ENCODE data around the gene PHC3.
"Not testable (repeated sequence)": the region's sequence is repeated elsewhere in the genome, so short reads cannot be mapped to it uniquely, and the experiment has no call there.

PHC3 gene

DNA sequence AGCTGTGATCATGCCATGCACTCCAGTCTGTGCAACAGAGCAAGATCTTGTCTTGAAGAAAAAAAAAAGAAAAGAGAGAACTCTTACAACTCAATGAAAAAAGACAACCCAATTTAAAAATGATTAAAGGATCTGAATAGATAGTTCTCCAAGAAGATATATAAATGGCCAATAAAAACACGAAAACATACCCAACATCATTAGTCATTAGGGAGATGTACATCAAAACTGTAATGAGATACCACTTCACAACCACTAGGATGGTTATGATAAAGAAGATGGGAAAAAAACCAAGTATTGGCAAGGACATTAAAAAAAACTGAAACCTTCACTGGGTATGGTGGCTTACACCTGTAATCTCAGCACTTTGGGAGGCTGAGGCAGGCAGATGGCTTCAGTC, 38.3 kb upstream of the PHC3 start:
- DNase-seq: no peak
- H2BK12ac ChIP-seq (ENCODE audit: low read length in 2 of 2): no peak overlapping the region
- H3K79me1 ChIP-seq (replicated peaks; ENCODE audit: low read length, poor library complexity, severe bottlenecking): no peaks in the 10 kb centered on the region
- H3K9ac ChIP-seq (ENCODE audit: low read length): no peak overlapping the region
- H3K4me1 ChIP-seq (ENCODE audit: control insufficient read depth, insufficient read depth, low read depth, low read length): peaks cover 3% of the 10 kb centered on the region
- H3K18ac ChIP-seq (ENCODE audit: low read depth in 1 of 2, low read length in 2 of 2): no peak overlapping the region
- H2BK120ac ChIP-seq (ENCODE audit: low read depth, low read length): no peak overlapping the region
- H2BK5ac ChIP-seq (ENCODE audit: low read depth, low read length, poor library complexity, severe bottlenecking): no peak overlapping the region
- no peak overlapping the region for H2AFZ ChIP-seq (ENCODE audit: low read depth, low read length)
- no peak overlapping the region for H4K8ac ChIP-seq (ENCODE audit: low read length)
- no peaks in the 10 kb centered on the region for H3K9me3 ChIP-seq (ENCODE audit: control insufficient read depth, low read length)
- no peak overlapping the region for H3K4me2 ChIP-seq (ENCODE audit: low read length, poor library complexity, severe bottlenecking)
- no CpG with 5 or more reads among the region's 1 CpG for WGBS
- H2BK15ac ChIP-seq (ENCODE audit: low read depth, poor library complexity, severe bottlenecking): no peak overlapping the region
- H3K36me3 ChIP-seq (ENCODE audit: control insufficient read depth in 1 of 2, insufficient read depth in 2 of 2, low read depth in 1 of 2, low read length in 2 of 2): no peaks in the 10 kb centered on the region
- no peak overlapping the region for H3K27ac ChIP-seq (ENCODE audit: low read length, poor library complexity, severe bottlenecking)
- no peaks in the 10 kb centered on the region for H3K27me3 ChIP-seq (ENCODE audit: control insufficient read depth in 1 of 2, insufficient read depth in 1 of 2, low read length in 2 of 2)
- H3K4me3 ChIP-seq (ENCODE audit: insufficient read depth in 1 of 2, low read depth in 1 of 2, low read length in 2 of 2): no peak overlapping the region
- H3K23ac ChIP-seq (ENCODE audit: low read length in 2 of 2): no peak overlapping the region
- no peak overlapping the region for H3K4ac ChIP-seq (ENCODE audit: low read depth in 1 of 2, low read length in 2 of 2)
- no peak overlapping the region for H3K14ac ChIP-seq (ENCODE audit: low read length in 2 of 2)
- no peak overlapping the region for H4K91ac ChIP-seq (ENCODE audit: low read length)
- H2AK5ac ChIP-seq (ENCODE audit: low read length, severe bottlenecking): no peak overlapping the region

DNA sequence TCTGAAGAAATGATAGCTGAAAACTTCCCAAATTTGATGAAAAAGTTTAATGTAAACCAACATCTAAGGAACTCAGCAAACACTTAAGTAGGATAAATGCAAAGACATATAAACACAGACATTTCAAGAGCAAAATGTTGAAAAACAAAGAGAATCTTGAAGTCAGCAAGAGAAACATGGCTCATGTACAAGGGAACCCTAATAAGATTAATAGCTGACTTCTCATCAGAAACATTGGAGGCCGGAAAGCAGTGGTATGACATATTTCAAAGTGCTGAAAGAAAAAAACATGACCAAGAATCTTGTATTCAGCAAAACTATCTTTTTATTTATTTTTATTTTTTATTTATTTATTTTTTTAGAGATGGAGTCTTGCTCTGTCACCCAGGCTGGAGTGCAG, 30.1 kb upstream of the PHC3 start:
- Histone ChIP-seq H3K18ac (ENCODE audit: low read depth in 1 of 2, low read length in 2 of 2) (no peak overlapping the region), H4K8ac (ENCODE audit: low read length) (no peak overlapping the region), H3K4ac (ENCODE audit: low read depth in 1 of 2, low read length in 2 of 2) (no peak overlapping the region), H2BK15ac (ENCODE audit: low read depth, poor library complexity, severe bottlenecking) (no peak overlapping the region), H2BK12ac (ENCODE audit: low read length in 2 of 2) (no peak overlapping the region), H2AFZ (ENCODE audit: low read depth, low read length) (no peak overlapping the region), H3K27ac (ENCODE audit: low read length, poor library complexity, severe bottlenecking) (no peak overlapping the region), H3K4me3 (ENCODE audit: insufficient read depth in 1 of 2, low read depth in 1 of 2, low read length in 2 of 2) (no peak overlapping the region), H3K14ac (ENCODE audit: low read length in 2 of 2) (no peak overlapping the region), H3K4me1 (ENCODE audit: control insufficient read depth, insufficient read depth, low read depth, low read length) (no peaks in the 10 kb centered on the region), H2AK5ac (ENCODE audit: low read length, severe bottlenecking) (no peak overlapping the region), H3K27me3 (ENCODE audit: control insufficient read depth in 1 of 2, insufficient read depth in 1 of 2, low read length in 2 of 2) (no peaks in the 10 kb centered on the region), H2BK5ac (ENCODE audit: low read depth, low read length, poor library complexity, severe bottlenecking) (no peak overlapping the region), H3K23ac (ENCODE audit: low read length in 2 of 2) (no peak overlapping the region), H3K4me2 (ENCODE audit: low read length, poor library complexity, severe bottlenecking) (no peak overlapping the region), H4K91ac (ENCODE audit: low read length) (no peak overlapping the region), H3K9ac (ENCODE audit: low read length) (no peak overlapping the region), H3K79me1 (replicated peaks; ENCODE audit: low read length, poor library complexity, severe bottlenecking) (no peaks in the 10 kb centered on the region), H3K9me3 (ENCODE audit: control insufficient read depth, low read length) (peaks cover 3% of the 10 kb centered on the region), H2BK120ac (ENCODE audit: low read depth, low read length) (no peak overlapping the region), H3K36me3 (ENCODE audit: control insufficient read depth in 1 of 2, insufficient read depth in 2 of 2, low read depth in 1 of 2, low read length in 2 of 2) (no peaks in the 10 kb centered on the region)
- no CpG with 5 or more reads among the region's 1 CpG for WGBS
- no peak for DNase-seq

- Histone ChIP-seq H2AK5ac (ENCODE audit: low read length, severe bottlenecking) (no peak overlapping the region), H3K18ac (ENCODE audit: low read depth in 1 of 2, low read length in 2 of 2) (no peak overlapping the region), H2BK120ac (ENCODE audit: low read depth, low read length) (no peak overlapping the region), H2BK5ac (ENCODE audit: low read depth, low read length, poor library complexity, severe bottlenecking) (no peak overlapping the region), H3K23ac (ENCODE audit: low read length in 2 of 2) (no peak overlapping the region), H3K14ac (ENCODE audit: low read length in 2 of 2) (no peak overlapping the region), H3K4ac (ENCODE audit: low read depth in 1 of 2, low read length in 2 of 2) (no peak overlapping the region), H2BK15ac (ENCODE audit: low read depth, poor library complexity, severe bottlenecking) (no peak overlapping the region), H3K9ac (ENCODE audit: low read length) (no peak overlapping the region), H3K4me2 (ENCODE audit: low read length, poor library complexity, severe bottlenecking) (no peak overlapping the region), H3K79me1 (replicated peaks; ENCODE audit: low read length, poor library complexity, severe bottlenecking) (no peaks in the 10 kb centered on the region), H3K4me3 (ENCODE audit: insufficient read depth in 1 of 2, low read depth in 1 of 2, low read length in 2 of 2) (no peak overlapping the region), H3K27ac (ENCODE audit: low read length, poor library complexity, severe bottlenecking) (no peak overlapping the region), H3K4me1 (ENCODE audit: control insufficient read depth, insufficient read depth, low read depth, low read length) (no peaks in the 10 kb centered on the region), H3K36me3 (ENCODE audit: control insufficient read depth in 1 of 2, insufficient read depth in 2 of 2, low read depth in 1 of 2, low read length in 2 of 2) (no peaks in the 10 kb centered on the region), H3K9me3 (ENCODE audit: control insufficient read depth, low read length) (peaks cover 3% of the 10 kb centered on the region), H2AFZ (ENCODE audit: low read depth, low read length) (no peak overlapping the region), H3K27me3 (ENCODE audit: control insufficient read depth in 1 of 2, insufficient read depth in 1 of 2, low read length in 2 of 2) (no peaks in the 10 kb centered on the region), H4K91ac (ENCODE audit: low read length) (no peak overlapping the region), H4K8ac (ENCODE audit: low read length) (no peak overlapping the region), H2BK12ac (ENCODE audit: low read length in 2 of 2) (no peak overlapping the region)
- DNase-seq: no peak
- WGBS: 80% methylated on average over 6 of the region's 6 CpGs
Observed at GRCh38 chr3:170207717-170208116, 26.2 kb upstream of the PHC3 start.

DNA sequence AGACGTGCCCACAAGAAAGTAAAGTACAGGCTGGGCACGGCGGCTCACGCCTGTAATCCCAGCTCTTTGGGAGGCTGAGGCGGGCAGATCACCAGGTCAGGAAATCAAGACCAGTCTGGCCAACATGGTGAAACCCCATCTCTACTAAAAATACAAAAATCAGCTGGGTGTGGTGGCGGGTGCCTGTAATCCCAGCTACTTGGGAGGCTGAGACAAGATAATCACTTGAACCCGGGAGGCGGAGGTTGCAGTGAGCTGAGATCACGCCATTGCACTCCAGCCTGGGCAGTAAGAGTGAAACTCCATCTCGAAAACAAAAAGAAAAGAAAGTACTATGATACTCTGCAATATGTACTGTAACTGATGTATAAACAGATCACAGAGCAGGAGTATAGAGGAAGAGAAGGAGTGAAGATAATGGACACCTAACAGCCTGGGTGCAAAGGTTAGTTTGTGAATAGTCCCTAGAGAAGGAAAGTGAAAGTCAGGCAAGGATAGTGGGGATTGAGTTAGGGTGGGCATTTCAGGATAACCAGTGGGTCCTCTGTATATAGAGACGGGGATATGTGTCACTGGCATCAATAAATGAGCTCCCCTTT, 24.7 kb upstream of the PHC3 start:
- H2AK5ac ChIP-seq (ENCODE audit: low read length, severe bottlenecking); H4K91ac ChIP-seq (ENCODE audit: low read length); H3K4me1 ChIP-seq (ENCODE audit: control insufficient read depth, insufficient read depth, low read depth, low read length); H3K27me3 ChIP-seq (ENCODE audit: control insufficient read depth in 1 of 2, insufficient read depth in 1 of 2, low read length in 2 of 2); H3K9ac ChIP-seq (ENCODE audit: low read length); H3K4me3 ChIP-seq (ENCODE audit: insufficient read depth in 1 of 2, low read depth in 1 of 2, low read length in 2 of 2); H3K23ac ChIP-seq (ENCODE audit: low read length in 2 of 2); H3K18ac ChIP-seq (ENCODE audit: low read depth in 1 of 2, low read length in 2 of 2); H3K14ac ChIP-seq (ENCODE audit: low read length in 2 of 2); H4K8ac ChIP-seq (ENCODE audit: low read length); H2BK15ac ChIP-seq (ENCODE audit: low read depth, poor library complexity, severe bottlenecking); DNase-seq; H2BK12ac ChIP-seq (ENCODE audit: low read length in 2 of 2); H3K4me2 ChIP-seq (ENCODE audit: low read length, poor library complexity, severe bottlenecking); H3K36me3 ChIP-seq (ENCODE audit: control insufficient read depth in 1 of 2, insufficient read depth in 2 of 2, low read depth in 1 of 2, low read length in 2 of 2); H3K27ac ChIP-seq (ENCODE audit: low read length, poor library complexity, severe bottlenecking); H3K4ac ChIP-seq (ENCODE audit: low read depth in 1 of 2, low read length in 2 of 2); H2AFZ ChIP-seq (ENCODE audit: low read depth, low read length); H3K9me3 ChIP-seq (ENCODE audit: control insufficient read depth, low read length); H2BK5ac ChIP-seq (ENCODE audit: low read depth, low read length, poor library complexity, severe bottlenecking); H2BK120ac ChIP-seq (ENCODE audit: low read depth, low read length); H3K79me1 ChIP-seq (replicated peaks; ENCODE audit: low read length, poor library complexity, severe bottlenecking): not testable (repeated sequence)
- 95% methylated on average over 9 of the region's 11 CpGs for WGBS
